Measurements from ENCODE around the gene SETMAR. TPM values are rescaled to one million over a fixed set of nuclear protein-coding genes. Genes with fewer than 3 reads are reported as not detected.

The SETMAR gene
- total RNA-seq, 4 donors from 2014 or later = 14.6 to 35.4 (median 22.2) TPM

- DNase-seq (ENCODE audit: low spot score in 2 of 2) = no peak
- no peaks in the 10 kb centered on the region for H3K27me3 ChIP-seq
- H3K36me3 ChIP-seq = no peaks in the 10 kb centered on the region
- peaks cover 0 to 45% (median 5%) of the 10 kb centered on the region in 4 donors for H3K4me1 ChIP-seq
- no peak overlapping the region for H3K4me3 ChIP-seq
- H3K9me3 ChIP-seq = no peaks in the 10 kb centered on the region
- peak overlapping the region; percentile 33 to 81 (median 68) for H3K27ac ChIP-seq
- TF ChIP-seq POLR2A (IDR thresholded peaks at IDR 0.05) (no peak), EP300 (IDR thresholded peaks at IDR 0.05) (no peak)
- TF ChIP-seq, protein P1, sequence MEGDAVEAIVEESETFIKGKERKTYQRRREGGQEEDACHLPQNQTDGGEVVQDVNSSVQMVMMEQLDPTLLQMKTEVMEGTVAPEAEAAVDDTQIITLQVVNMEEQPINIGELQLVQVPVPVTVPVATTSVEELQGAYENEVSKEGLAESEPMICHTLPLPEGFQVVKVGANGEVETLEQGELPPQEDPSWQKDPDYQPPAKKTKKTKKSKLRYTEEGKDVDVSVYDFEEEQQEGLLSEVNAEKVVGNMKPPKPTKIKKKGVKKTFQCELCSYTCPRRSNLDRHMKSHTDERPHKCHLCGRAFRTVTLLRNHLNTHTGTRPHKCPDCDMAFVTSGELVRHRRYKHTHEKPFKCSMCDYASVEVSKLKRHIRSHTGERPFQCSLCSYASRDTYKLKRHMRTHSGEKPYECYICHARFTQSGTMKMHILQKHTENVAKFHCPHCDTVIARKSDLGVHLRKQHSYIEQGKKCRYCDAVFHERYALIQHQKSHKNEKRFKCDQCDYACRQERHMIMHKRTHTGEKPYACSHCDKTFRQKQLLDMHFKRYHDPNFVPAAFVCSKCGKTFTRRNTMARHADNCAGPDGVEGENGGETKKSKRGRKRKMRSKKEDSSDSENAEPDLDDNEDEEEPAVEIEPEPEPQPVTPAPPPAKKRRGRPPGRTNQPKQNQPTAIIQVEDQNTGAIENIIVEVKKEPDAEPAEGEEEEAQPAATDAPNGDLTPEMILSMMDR (IDR thresholded peaks at IDR 0.05) = no peak
Measured at GRCh38 chr3:4341336-4341675, 38.1 kb downstream of the SETMAR start.

DNA sequence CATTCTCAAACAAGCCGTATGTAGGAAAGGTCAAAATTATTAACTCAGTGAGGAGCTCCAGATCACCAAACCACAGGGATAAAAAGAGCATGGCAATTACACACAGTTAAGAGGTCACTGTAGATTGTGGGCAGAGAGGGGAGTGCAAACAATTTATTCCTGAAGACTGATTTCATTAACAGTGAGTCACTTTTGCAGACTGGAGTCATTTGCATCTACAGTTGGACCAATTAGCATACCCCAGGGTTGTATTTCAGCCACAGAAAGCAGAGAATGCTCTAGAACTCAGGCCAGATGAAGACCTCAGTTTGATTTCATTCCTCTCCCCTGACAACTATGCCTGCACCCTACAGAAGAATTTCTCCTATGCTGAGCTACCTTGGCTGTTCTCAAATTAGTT, 40.1 kb downstream of the SETMAR start:
- H3K36me3 ChIP-seq = no peaks in the 10 kb centered on the region
- H3K27me3 ChIP-seq = no peaks in the 10 kb centered on the region
- no peak overlapping the region for H3K4me3 ChIP-seq
- H3K27ac ChIP-seq = peak overlapping the region in 2 of 4 donors; percentile 64 to 81
- peaks cover 0 to 37% (median 5%) of the 10 kb centered on the region in 4 donors for H3K4me1 ChIP-seq
- TF ChIP-seq POLR2A (IDR thresholded peaks at IDR 0.05) (no peak), EP300 (IDR thresholded peaks at IDR 0.05) (no peak)
- 47 to 60% methylated on average over 1 of the region's 1 CpG for WGBS, 2 donors
- no peaks in the 10 kb centered on the region for H3K9me3 ChIP-seq
- no peak for DNase-seq (ENCODE audit: low spot score in 2 of 2)

DNA sequence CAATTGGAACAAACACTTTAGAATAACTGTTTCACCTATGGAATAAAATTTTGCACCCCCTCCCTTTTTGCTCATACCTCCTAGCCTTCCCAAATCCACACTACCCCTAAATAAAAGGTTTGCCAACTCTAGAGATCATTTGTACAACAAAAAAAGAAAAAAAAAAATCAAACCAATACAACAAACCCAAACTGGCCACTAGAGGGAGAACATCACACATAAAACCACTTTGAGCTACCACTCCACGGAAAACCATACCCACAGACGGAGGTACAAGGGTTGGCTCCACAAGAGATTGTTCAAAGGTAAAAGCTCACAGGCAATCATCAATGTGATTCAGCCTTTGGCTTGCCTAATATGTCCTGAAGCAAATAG, 47.6 kb downstream of the SETMAR start:
- TF ChIP-seq, protein P1 (IDR thresholded peaks at IDR 0.05) = peak; percentile 57 to 77 (median 66)
- TF ChIP-seq POLR2A (IDR thresholded peaks at IDR 0.05) (no peak), EP300 (IDR thresholded peaks at IDR 0.05) (no peak)

GRCh38 chr3:4351164-4351855, 48.1 kb downstream of the SETMAR start:
- WGBS, 2 donors = 45 to 49% methylated on average over 11 of the region's 11 CpGs
- Histone ChIP-seq H3K9me3 (no peaks in the 10 kb centered on the region), H3K4me3 (peak overlapping the region in 3 of 4 donors; percentile 21 to 36 (median 29)), H3K27ac (peak overlapping the region; percentile 22 to 74 (median 58)), H3K36me3 (no peaks in the 10 kb centered on the region), H3K27me3 (no peaks in the 10 kb centered on the region), H3K4me1 (peaks cover 0 to 19% (median 9%) of the 10 kb centered on the region in 4 donors)
- no peak for DNase-seq (ENCODE audit: low spot score in 2 of 2)
- TF ChIP-seq POLR2A (IDR thresholded peaks at IDR 0.05) = no peak
- TF ChIP-seq, protein P1 (IDR thresholded peaks at IDR 0.05) = no peak
- TF ChIP-seq EP300 (IDR thresholded peaks at IDR 0.05) = no peak

More for the DNA sequence above, 47.6 kb downstream of the SETMAR start:
- H3K27me3 ChIP-seq = no peaks in the 10 kb centered on the region
- DNase-seq (ENCODE audit: low spot score in 2 of 2) = peak in 1 of 2 donors; percentile 77
- H3K27ac ChIP-seq = peak overlapping the region; percentile 22 to 74 (median 58)
- peaks cover 0 to 15% (median 5%) of the 10 kb centered on the region in 4 donors for H3K4me1 ChIP-seq
- no peaks in the 10 kb centered on the region for H3K36me3 ChIP-seq
- WGBS, 2 donors = 0 to 4% methylated on average over 2 of the region's 2 CpGs
- peak overlapping the region in 3 of 4 donors; percentile 21 to 36 (median 29) for H3K4me3 ChIP-seq
- H3K9me3 ChIP-seq = no peaks in the 10 kb centered on the region

DNA sequence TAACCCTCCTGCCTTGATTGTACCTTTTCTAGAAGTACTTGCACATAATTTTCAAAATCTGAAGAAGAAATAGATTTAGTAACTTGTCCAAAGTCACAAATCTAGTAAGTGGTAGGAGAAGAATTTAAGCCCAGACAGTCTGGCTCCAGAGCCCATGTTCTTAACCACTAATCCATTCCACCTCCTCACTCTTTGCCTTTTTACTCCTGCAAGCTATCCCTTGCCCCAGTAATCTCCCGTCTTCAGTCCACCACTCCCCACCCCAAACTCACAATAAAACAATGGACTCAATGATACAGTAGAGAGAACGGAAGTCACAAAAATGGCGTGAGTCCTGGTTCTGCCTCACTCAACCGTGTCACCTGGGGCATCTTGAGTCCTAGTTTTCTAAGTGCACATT, 48.7 kb downstream of the SETMAR start:
- no peak for DNase-seq (ENCODE audit: low spot score in 2 of 2)
- peak overlapping the region in 2 of 4 donors; percentile 43 to 74 for H3K27ac ChIP-seq
- WGBS, 2 donors = 82 to 83% methylated on average over 4 of the region's 4 CpGs
- H3K4me3 ChIP-seq = no peak overlapping the region
- H3K9me3 ChIP-seq = no peaks in the 10 kb centered on the region
- TF ChIP-seq POLR2A (IDR thresholded peaks at IDR 0.05) (no peak), EP300 (IDR thresholded peaks at IDR 0.05) (no peak)
- TF ChIP-seq, protein P1 (IDR thresholded peaks at IDR 0.05) = no peak
- H3K4me1 ChIP-seq = peaks cover 0 to 23% (median 11%) of the 10 kb centered on the region in 4 donors
- no peaks in the 10 kb centered on the region for H3K27me3 ChIP-seq
- H3K36me3 ChIP-seq = no peaks in the 10 kb centered on the region
